Measurements from ENCODE around the gene SELENOW. TPM values are rescaled to one million over a fixed set of nuclear protein-coding genes. Genes with fewer than 3 reads are reported as not detected.
"Not testable (repeated sequence)": the region's sequence is repeated elsewhere in the genome, so short reads cannot be mapped to it uniquely, and the experiment has no call there.

SELENOW gene
- 1,300 TPM for total RNA-seq
- long read RNA-seq, transcript SELENOW-206 (5 exons, 2,437 nt), result minor isoform, 8 of 1,153 reads
- long read RNA-seq, transcript SELENOW-215 (1 exons, 2,503 nt), result minor isoform, 486 of 1,153 reads
- long read RNA-seq, transcript SELENOW-210 (3 exons, 312 nt), result minor isoform, 8 of 1,153 reads
- long read RNA-seq, transcript SELENOW-212 (6 exons, 888 nt), result major isoform, 627 of 1,153 reads
- long read RNA-seq, partial matches to known transcripts, result 2 of 1,153 reads
- long read RNA-seq, other reads (novel, unspliced or antisense), result 17 of 1,153 reads

DNA sequence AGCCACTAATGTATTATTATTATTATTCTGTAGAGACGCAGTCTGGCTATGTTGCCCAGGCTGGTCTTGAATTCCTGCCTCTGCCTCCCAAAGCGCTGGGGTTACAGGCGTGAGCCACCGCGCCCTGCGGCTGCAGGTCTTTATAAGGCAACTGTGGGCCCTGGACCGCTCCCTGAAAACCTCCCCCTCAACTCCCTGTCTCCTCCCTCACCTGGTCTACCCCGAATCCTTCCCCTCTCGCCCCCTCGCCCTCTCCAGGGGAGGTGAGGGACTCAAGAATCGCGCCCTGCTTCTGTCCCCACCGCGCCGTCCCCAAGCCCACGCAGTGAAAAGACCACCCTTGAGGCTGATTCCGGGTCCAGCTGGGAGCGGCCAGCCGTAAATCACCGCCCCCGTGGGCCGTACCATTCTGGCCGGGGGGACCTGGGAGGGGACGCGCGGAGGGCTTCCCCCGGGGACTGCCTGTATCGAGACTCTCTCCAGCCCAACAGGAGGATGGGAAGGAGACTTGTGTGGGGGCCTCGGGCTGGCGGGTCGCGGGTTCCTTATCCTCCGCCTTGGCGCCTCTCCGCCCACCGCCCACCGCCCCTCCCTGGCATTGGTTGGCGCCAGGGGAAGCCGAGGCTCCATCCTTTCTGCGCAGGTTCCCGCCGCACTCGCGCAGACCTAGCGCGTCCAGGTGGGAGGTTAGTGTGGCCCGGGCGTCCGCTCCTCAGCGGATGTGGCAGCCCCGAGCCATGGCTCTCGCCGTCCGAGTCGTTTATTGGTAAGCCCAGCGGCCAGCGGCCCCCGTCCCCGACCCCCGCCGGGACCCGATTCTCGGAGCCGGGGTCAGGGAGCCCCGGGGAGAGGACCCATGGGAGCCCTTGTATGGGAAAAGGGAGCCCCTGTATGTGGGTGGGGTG is at the start of gene SELENOW:
SELENOW (plus strand) TSS at position 655 of the 905 bp plus-strand sequence; CDS start at position 738, 83 bp downstream.
- ATAC-seq (peak; percentile 86), DNase-seq (peak; percentile 87)
- intact Hi-C loops (cut with micrococcal nuclease), result no loop called here

DNA sequence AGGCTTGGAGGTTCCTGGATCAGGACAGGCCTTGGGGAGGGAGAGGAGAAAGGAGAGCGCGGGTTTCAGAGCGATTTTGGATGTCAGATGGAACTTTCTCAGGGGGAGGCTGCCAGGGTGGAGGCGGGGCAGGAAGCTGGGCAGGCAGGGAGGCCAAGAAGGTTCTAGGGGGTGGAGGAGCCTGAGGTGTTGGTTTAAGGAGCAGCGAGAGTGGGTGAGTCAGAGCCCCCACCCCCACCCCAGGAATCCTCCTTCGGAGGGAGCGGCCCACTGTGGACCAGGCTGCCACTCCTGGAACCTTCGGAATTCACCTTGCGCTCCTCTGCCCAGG is 49.1 kb upstream of the SELENOW start:
- intact Hi-C loops (cut with micrococcal nuclease), result no loop called here
- DNase-seq, result peak; percentile 66
- peak; percentile 79 for ATAC-seq

DNA sequence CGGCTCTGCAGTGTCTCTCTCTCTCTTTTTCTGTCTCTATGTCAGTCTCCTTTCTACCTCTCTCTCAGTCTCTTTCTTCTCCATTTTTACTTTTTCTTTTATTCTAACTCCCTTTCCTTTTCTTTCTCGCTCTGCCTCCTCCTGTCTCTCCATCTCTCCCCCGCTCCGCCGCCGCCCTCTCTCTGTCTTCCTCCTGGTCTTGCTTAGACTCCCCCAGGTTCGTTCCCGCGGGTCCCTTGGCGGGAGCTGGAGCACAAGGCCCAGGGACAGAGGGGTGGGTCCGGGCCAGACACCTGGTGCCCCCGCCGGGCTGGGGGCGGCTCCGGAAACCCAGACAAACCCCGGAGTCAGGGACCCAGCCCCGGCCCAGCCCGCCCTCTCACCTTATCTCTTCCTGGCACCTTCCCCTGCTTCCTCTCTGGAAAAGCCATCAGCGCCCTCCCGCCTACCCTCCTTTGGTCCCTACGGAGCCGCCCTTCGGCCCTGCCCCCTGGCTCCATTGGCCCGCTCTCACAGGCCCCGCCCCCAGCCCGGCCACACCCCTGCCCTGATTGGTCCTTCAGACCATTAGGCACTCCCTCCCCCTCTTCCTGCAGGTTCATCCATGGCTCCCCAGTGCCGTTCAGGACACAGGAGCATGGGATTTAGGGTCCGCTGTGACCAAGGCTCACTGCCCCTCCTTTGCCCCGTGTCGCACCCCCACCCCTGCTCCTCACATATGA is 48.5 kb upstream of the SELENOW start:
- DNase-seq (peak; percentile 82), ATAC-seq (peak; percentile 83)
- intact Hi-C loops (cut with micrococcal nuclease), result no loop called here

DNA sequence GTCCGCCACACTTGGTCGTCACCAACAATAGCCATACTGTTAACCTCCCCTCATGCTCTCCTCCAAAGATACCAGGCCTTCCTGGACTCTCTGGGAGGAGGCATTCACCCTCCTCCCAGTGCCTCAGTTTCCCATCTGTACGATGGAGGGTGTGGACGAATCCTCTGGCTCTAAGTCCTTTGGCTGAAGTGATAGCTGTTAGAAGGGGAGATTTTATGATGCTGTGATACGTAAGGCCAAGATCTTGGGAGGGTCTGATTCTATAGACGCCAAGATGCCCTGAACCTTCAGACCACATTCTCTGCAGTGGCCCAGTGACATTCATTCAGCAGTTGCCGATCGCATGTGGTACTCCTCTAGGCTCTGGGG is 48.0 kb upstream of the SELENOW start:
- DNase-seq, result no peak
- intact Hi-C loops (cut with micrococcal nuclease), result no loop called here
- ATAC-seq, result no peak

DNA sequence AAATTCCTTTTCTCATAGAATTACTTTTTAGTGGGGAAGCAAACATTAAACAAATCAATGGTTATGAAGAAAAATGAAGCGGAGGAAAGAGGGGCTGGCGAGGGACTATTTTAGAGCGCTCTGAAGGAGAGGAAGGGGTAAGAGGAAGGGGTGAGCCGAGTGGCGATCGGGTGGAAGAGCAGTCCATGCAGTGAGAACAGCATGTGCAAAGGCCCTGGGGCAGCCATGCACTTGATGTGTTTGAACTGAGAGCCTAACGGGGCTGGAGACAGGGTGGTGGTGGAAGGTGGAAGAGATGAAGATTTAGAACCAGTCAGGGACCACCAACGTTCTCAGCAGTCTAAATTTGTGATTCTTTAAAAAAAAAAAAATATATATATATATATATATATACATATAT is 47.6 kb upstream of the SELENOW start:
- DNase-seq (no peak), ATAC-seq (no peak)
- intact Hi-C loops (cut with micrococcal nuclease), result no loop called here

DNA sequence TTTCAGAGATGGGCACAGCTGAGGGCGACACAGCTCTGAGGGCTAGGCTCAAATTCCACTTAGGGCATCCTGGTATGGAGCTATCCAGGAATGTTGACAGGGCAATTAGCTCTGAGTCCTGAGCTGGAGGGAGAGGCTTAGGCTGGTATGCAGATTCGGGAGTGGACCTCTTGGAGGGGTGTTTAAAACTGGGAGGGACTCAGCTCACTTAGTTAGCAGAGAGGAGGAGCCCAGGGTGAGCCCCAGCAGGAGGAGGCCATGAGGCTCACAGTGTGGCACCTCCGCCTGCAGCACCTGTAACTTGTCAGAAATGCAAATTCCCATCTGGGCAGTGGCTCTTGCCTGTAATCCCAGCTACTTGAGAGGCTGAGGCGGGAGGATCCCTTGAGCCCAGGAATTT is 43.4 kb upstream of the SELENOW start:
- intact Hi-C loops (cut with micrococcal nuclease), result no loop called here
- ATAC-seq, result no peak

DNA sequence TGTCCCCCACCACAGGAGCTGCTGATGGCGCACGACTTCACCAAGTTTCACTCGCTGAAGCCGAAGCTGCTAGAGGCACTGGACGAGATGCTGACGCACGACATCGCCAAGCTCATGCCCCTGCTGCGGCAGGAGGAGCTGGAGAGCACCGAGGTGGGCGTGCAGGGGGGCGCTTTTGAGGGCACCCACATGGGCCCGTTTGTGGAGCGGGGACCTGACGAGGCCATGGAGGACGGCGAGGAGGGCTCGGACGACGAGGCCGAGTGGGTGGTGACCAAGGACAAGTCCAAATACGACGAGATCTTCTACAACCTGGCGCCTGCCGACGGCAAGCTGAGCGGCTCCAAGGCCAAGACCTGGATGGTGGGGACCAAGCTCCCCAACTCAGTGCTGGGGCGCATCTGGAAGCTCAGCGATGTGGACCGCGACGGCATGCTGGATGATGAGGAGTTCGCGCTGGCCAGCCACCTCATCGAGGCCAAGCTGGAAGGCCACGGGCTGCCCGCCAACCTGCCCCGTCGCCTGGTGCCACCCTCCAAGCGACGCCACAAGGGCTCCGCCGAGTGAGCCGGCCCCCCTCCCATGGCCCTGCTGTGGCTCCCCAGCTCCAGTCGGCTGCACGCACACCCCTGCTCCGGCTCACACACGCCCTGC is 37.5 kb upstream of the SELENOW start:
- intact Hi-C loops (cut with micrococcal nuclease), result no loop called here
- DNase-seq (peak; percentile 35), ATAC-seq (no peak)

More for the DNA sequence above, 43.4 kb upstream of the SELENOW start:
- no peak for DNase-seq

DNA sequence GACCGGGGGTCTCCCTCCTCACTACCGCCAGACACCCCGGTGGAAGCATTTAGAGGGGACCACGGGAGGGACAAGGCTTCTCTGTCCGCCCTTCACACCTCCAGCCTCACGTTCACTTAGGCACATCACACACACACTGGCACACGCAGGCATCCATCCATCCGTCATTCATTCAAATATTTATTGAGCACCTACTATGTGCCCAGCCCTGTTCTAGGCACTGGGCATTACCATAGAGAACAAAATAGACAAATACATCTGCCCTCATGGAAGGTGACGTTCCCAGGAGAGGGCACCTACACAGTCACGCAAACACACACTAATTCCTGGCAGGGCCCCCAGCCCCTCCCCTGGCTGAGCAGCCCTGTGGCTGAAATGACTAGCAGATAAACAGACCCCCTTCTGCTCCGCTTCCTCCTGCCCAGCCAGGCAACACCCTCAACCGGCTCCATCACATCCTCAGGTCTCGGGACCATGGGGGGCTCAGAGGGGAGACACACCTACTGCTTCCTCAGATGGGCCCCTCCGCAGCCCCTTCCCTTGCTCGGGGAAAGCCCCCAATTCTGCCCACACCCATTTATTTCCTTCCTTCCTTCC is 36.9 kb upstream of the SELENOW start:
- peak; percentile 32 for DNase-seq
- intact Hi-C loops (cut with micrococcal nuclease), result no loop called here
- ATAC-seq, result no peak

DNA sequence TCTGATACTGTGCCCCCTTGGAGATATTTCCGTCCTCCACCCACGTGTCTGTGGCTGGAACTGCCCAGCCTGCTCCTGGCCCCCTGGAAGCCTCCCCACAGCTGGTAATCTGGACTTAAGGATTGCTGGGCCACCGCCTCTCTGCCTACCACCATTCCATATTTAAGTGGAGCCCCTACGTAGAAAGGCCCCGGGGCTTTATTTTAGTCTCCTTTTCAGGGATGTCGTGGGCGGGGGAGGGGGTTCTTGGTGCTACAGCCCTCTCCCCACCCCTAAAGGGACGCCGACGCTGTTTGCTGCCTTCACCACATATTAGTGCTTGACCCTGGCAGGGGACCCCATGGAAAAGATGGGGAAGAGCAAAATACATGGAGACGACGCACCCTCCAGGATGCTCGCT is 35.9 kb upstream of the SELENOW start:
- intact Hi-C loops (cut with micrococcal nuclease), result no loop called here
- DNase-seq, result no peak
- no peak for ATAC-seq

DNA sequence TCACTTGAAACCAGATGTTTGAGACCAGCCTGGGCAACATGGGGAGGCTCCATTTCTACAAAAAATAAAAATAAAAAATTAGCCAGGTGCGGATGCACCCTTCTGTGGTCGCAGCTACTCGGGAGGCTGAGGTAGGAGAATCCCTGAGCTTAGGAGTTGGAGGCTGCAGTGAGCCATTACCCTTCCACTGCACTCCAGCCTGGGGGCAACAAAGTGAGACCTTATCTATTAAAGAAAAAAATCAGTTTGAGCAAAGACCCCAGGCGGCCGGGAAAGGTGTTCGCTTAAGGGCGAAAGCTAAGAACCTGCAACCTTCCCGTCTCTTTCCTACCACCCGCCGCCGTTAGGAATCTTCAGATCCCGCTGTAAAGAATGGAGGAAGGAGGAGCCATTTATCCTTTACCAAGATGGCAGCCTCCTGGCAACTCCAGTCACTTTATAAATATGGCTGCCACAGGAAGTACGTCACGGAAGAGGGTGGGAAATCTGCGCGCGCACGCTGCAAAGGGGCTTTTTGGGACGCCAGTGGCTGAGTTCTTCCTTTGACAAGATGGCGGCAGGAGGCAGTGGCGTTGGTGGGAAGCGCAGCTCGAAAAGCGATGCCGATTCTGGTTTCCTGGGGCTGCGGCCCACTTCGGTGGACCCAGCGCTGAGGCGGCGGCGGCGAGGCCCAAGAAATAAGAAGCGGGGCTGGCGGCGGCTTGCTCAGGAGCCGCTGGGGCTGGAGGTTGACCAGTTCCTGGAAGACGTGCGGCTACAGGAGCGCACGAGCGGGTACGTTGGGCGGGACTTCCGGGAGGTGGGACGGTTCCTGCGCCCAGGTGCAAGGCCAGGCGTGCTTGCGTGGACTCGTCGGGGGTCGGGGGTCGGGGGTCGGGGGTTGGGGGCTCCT is 33.2 kb upstream of the SELENOW start, which contains the start of gene NOP53:
NOP53 (plus strand) TSS at position 537 of the 892 bp plus-strand sequence; CDS start at position 551, 14 bp downstream.
- ATAC-seq (peak; percentile 72), DNase-seq (peak; percentile 97)
- intact Hi-C loops (cut with micrococcal nuclease), result no loop called here

DNA sequence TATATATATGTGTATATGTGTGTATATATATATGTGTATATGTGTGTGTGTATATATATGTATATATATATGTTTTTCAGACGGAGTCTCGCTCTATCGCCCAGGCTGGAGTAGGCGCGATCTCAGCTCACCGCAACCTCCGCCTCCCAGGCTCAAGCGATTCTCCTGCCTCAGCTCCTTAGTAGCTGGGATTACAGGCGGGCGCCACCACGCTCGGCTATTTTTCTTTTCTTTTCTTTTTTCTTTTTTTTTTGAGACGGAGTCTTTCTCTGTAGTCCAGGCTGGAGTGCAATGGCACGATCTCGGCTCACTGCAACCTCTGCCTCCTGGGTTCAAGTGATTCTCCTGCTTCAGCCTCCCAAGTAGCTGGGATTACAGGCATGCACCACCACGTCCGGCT is 32.4 kb upstream of the SELENOW start:
- DNase-seq; intact Hi-C loops (cut with micrococcal nuclease); ATAC-seq: not testable (repeated sequence)

DNA sequence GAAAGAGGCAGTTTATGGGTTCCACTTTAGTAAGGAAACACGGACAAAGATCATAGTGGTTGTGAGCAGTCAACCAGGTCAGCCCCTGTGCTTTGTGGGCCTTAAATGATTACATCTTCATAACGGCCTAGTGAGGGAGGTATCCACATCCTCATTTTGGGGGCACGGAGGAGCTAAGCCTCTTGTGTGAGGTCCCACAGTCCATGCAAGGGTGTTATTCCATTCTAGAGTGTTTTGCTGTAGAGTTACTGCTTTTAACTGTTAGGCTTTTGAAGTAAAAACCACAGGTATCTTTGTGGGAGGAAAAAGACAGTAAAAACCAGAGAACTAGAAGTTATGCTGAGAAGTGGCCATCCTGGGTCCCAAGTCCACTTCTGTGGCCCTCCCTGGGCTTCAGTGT is 29.2 kb upstream of the SELENOW start:
- DNase-seq, result no peak
- no peak for ATAC-seq
- intact Hi-C loops (cut with micrococcal nuclease), result no loop called here

DNA sequence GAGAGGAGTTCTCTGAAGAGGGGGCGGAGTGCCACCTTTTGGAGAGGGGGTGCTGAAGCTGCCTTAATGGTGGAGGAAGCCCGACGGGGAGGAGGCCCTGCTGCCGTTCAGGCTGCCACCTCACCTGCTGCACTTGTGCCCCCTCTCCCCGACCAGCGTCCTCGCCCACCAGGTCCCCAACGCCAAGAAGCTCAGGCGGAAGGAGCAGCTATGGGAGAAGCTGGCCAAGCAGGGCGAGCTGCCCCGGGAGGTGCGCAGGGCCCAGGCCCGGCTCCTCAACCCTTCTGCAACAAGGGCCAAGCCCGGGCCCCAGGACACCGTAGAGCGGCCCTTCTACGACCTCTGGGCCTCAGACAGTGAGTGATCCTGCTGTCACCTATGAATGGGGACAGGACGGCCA is 27.8 kb upstream of the SELENOW start:
- no peak for DNase-seq
- intact Hi-C loops (cut with micrococcal nuclease), result no loop called here
- ATAC-seq, result no peak

DNA sequence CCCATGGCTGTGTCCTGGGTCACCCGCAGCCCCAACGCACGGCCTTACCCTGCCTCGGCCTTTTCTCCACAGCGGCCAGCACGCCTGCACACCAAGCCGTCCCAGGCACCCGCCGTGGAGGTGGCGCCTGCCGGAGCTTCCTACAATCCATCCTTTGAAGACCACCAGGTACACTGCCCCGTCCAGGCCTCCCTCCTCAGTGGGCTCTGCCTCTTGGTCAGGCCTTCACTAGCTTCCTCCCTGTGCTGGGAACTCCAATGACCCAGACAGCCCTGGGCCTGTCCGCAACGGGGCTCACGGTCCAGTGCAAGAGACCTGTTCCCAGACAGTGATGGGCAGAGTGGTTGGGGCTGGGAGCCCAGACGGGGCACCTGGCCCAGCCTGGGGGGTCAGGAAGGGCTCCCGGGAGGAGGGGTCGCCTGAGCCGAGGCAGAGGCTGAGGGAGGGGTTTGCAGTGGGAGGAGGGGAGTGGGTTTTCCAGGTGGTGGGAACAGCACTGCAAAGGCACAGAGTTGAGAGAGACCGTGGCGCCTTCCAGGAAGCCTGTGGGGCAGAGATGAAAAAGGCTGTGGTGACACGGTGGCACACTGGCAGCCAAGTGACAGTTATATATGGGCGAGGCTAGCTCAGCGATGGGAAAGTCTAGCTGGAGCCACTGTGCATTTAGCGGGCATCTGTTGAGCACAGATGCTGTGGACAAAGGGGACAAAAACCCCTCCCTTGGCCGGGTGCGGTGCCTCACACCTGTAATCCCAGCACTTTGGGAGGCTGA is 25.9 kb upstream of the SELENOW start:
- ATAC-seq (no peak), DNase-seq (no peak)
- intact Hi-C loops (cut with micrococcal nuclease), result no loop called here

DNA sequence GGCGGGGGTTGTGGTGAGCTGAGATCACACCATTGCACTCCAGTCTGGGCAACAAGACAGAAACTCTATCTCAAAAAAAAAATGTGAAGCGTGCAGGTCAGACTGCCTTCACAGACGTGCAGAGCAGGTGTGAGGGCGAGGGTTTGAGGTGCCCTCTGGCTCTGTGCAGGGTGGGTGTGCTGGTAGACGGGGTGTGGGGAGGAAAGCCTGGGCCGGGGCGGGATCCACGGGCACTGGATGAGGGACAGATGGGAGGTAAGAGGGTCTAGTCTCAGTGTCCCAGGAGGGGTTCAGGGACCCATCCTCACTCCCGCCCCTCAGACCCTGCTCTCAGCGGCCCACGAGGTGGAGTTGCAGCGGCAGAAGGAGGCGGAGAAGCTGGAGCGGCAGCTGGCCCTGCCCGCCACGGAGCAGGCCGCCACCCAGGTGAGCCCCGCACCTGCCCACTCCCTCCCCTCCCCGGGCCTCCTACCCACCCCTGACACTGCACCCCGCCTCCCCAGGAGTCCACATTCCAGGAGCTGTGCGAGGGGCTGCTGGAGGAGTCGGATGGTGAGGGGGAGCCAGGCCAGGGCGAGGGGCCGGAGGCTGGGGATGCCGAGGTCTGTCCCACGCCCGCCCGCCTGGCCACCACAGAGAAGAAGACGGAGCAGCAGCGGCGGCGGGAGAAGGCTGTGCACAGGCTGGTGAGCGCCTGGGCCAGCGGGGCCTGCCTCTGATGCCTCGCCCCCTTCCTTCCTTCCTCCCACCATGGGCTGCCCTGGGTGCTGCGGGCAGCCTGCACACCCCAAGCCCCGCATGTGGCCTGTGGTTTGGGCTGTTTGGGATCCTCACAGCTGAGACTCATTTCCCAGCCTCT is 24.1 kb upstream of the SELENOW start:
- intact Hi-C loops (cut with micrococcal nuclease), result no loop called here
- ATAC-seq (no peak), DNase-seq (no peak)

DNA sequence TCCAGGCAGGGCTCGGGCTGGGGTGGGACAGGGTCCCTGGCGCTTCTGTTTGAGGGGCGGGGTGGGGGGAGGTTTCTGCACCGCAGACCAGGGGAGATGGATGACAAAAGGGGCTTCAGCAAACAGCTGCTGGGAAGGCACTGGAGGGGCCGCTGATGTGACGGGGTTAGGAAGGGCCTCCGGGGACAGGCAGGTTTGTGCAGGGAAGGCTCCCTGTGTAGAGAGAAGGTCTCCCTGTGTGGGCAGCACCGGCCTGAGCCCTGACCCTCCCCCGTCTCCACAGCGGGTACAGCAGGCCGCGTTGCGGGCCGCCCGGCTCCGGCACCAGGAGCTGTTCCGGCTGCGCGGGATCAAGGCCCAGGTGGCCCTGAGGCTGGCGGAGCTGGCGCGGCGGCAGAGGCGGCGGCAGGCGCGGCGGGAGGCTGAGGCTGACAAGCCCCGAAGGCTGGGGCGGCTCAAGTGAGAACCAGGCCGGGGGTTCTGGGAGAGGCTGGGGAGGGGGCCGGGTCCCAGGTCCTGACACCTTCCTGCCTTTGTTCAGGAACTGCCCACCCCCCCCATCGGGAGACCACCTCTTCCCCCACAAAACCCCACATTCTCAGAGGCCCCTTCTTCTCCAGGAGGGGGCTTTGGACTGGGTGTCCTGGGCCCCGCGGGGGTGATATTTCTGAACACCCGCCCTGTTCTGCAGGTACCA is 23.3 kb upstream of the SELENOW start:
- intact Hi-C loops (cut with micrococcal nuclease), result no loop called here

More for the DNA sequence above, 23.3 kb upstream of the SELENOW start:
- DNase-seq, result no peak
- ATAC-seq, result no peak
